HG02763 (cell line): ENCODE measurements around the gene CBLB.
A peak's percentile ranks its signal among the peaks of the same experiment; 100 is the strongest.
"Not testable (repeated sequence)": the region's sequence is repeated elsewhere in the genome, so short reads cannot be mapped to it uniquely, and the experiment has no call there.

Experiments used
- ATAC-seq: cut with Tn5 transposase; IDR thresholded peaks from one replicate; pipeline ENCODE4 v1.9.1; 2021; ENCODE audit warnings: mild to moderate bottlenecking, moderate library complexity; ENCODE audit not compliant: unreplicated experiment

CBLB gene

GRCh38 chr3:105823149-105823867, 45.5 kb downstream of the CBLB start:
- ATAC-seq: no peak

GRCh38 chr3:105822171-105823123, 46.4 kb downstream of the CBLB start:
- no peak for ATAC-seq

DNA sequence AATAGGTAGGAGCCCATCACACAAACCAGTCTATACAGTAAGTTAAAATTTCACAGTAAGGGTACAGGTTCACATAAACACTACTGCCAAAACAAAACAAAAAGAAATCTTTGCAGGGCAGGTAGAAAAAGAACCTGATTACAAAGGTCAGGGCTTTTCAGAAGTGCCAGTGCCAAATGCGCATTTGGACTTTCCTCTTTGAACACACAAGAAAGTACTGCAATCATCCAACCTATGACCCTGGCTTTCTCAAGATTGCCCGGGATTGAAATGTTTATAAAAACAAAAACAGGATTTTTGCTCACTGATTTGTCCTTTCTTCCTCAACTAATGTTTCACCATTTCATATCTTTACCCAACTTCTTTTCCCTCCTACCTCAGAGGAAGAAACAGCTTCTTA, 47.4 kb downstream of the CBLB start:
- no peak for ATAC-seq

DNA sequence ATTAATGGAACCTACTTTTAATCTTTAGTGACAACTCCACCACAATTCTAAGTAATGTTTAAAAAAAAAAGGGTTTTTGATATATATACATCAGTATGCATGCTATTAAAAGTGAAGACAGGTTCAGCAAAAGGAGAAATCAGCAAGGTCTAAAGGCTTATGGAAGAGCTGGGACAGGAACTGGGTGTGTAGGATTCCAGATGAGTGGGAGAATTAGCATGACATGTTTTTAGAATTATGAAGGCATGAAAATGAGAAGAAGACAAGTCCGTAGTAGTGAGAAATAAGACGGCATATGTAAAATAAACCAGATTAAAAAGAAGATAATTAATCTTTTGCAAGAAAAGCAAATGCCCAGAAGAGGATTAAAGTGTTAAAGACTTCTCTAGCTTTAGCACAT, 52.0 kb downstream of the CBLB start:
- no peak for ATAC-seq

- ATAC-seq: not testable (repeated sequence)
These were observed 53.5 kb downstream of the CBLB start for GRCh38 chr3:105815331-105815730.

DNA sequence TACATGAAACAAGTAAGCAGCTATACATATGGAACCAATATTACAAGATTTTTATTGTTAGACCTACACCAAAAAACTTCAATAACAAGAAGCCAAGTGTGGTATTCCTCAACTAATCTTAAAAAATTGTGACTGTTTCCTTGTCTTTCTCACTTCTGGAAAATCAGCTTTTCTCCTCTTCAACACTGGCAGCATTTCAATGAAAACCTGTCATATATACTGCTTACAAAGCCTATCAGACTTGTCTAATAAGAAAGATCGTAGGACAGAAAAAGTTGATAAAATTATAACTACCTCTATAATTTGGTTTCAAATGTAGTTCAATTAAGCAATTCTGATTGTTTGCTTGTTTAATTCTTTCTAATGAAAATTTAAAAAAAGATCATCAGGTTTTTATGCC, 55.1 kb downstream of the CBLB start:
- no peak for ATAC-seq

GRCh38 chr3:105812194-105812586, 56.6 kb downstream of the CBLB start:
- no peak for ATAC-seq

DNA sequence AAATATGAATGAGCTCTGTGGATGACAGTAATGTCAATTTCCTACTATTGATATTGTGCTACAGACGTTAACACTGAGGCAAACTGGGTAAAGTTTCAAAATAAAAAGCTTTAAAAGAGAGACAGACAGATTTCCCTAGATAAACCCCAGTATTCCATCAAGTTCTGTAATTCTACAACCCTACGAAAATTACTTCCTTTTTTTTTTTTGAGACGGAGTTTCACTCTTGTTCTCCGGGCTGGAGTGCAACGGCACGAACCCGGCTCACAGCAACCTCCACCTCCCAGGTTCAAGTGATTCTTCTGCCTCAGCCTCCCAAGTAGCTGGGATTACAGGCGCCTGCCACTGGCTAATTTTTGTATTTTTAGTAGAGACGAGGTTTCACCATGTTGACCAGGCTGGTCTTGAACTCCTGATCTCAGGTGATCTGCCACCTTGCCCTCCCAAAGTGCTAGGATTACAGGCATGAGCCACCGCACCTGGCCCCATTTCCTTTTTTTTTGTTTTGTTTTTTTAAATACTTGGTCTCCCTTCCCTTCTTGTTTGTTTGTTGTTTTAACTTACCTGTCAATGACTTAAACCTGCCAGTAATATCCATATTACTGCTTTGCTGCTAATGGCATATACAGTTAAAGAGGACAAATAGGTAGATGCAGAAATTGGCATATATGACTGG, 57.2 kb downstream of the CBLB start:
- ATAC-seq: no peak

- no peak for ATAC-seq
These were observed 59.5 kb downstream of the CBLB start for GRCh38 chr3:105809208-105809888.

DNA sequence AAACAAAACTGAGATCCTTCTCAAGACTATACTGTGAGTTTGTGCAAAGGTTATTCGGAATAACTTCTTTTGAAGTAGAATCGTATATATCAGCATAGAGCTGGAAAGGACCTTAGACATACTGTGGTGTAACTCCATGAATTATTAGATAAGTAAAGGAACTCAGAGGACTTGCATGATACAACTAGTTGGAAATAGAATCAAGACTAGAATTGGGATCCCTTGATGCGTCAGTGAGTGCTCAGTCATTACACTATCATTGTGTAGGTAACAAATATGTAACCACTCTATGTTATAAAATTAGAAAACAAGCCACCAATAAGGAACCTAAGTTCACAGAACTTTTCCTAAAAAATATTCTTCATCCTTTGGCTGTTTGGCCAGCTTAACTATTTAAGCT, 61.1 kb downstream of the CBLB start:
- no peak for ATAC-seq

DNA sequence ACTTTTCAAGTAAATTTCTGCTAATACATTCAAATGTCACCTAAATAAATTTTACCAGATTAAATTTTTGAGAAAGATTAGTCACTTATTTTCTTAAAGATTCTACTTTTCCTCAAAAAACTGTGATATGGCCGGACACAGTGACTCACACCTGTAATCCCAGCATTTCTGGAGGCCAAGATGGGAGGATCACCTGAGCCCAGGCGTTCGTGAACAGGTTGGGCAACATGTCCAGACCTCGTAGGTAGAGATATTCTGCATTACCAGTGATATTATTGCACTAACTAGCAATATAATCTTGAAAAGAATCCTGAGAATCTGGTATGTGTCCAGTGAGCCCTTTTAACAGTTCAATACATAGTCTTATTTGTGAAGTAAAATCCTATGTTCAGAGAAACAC, 61.7 kb downstream of the CBLB start:
- no peak for ATAC-seq

DNA sequence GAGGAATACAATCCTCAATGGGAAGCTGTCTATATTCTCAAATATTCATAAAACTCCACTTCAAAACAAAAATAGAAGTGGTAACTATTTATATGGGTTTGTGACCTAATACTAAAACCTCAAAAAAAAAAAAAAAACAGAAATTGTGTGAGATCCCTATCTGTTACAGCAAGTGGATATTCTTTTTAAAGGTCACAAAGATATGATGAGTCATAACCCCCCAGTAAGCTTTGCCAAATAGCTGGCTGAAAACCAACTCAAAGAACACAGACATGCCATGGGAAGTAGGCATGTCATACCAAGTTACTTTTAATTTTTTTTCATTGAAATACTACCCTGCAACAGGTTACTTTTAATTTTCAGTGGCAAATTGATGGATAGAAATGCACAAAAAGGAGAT, 62.5 kb downstream of the CBLB start:
- ATAC-seq: no peak

GRCh38 chr3:105805404-105805803, 63.4 kb downstream of the CBLB start:
- ATAC-seq: no peak

- ATAC-seq: no peak
These were observed 66.6 kb downstream of the CBLB start for GRCh38 chr3:105802118-105802706.

DNA sequence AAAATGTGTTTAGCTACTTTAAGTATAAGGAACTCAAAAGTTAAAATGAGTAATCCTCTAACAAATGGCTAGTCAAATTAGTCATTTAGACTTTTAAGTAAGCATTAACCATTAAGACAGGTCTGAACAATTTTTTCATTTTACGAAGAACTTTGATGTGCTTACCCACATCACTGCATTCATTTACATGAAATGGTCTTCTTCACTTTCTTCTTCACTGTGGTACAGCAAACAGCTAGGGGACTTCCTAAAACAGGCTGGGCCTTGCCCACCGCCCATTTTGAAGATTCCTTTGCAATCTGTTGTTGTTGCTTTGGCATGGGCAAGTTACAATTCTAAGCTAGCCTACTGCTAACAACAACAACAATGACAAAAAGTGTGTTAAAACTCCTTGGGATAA, 67.4 kb downstream of the CBLB start:
- no peak for ATAC-seq

DNA sequence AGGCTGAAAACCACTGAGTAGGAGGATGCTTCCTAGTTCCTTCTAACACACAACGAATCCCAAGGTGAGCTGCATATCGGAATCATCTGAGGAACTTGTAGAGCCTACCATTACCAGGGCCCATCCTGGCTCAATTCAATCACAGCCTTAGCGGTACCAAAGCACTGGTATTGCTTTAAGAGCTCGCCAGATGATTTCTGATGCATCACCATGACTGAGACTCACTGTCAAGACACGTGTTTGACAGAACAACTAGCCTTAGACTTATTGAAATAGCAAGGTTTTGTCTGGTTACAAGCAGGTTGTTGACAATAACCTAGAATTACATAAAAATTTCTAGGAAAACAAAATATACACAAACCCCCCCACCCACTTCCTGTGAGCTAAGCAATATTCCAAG, 68.5 kb downstream of the CBLB start:
- ATAC-seq: no peak

DNA sequence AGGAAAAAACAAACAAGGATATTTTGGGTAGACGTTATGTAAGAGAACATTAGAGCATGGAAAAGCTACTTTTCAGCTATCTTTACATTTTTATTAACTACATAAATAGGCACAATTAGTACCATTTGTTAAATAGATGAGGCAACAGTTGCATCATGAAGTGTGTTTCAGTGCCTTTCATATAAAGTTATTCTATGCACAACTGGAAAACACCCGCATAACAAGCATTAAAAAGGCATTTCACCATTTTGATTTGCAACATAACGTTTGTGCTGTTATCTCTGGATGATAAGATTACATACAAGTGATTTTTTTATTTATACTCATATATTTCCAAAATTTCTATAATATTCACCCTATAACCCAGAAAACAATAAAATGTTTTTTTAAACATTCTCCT, 69.5 kb downstream of the CBLB start:
- no peak for ATAC-seq

- peak; percentile 83 for ATAC-seq
These were observed 70.4 kb downstream of the CBLB start for GRCh38 chr3:105798381-105798934.

DNA sequence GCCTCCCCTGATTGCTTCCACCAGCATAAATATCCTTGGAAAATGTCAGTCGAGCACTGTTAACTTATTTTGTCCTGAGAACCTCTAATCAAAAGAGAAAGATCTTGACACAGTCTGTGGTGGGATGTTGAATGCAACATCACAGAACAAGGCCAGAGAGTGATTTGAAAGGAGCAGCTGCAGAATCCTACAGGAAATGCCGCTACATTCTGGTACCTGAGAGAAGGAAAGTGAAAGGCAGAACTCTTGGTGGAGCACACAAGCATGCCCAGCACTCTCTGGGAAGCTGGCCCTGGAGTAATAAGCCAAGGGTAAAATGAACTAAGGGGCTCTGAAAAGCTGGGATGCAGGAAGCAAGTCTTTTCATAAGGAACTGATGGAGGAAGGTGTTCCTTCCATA, 75.8 kb downstream of the CBLB start:
- no peak for ATAC-seq
